UCSD-AML1 (cell line): ENCODE data around the gene SNX33.
"Not testable (repeated sequence)": the region's sequence is repeated elsewhere in the genome, so short reads cannot be mapped to it uniquely, and the experiment has no call there.

Experiments used
- DNase-seq: peaks from one replicate; lab custom pipeline; 2025; ENCODE audit not compliant: unreplicated experiment; lab: John Stamatoyannopoulos, UW

The SNX33 gene

GRCh38 chr15:75647370-75648155 lies at the start of gene SNX33:
Gene SNX33, plus strand, starts transcription at chr15:75647912. Its CDS starts 1,191 bp downstream, at chr15:75649103.
- peak; percentile 82 for DNase-seq

- no peak for DNase-seq
Measured at GRCh38 chr15:75598361-75598760, 49.4 kb upstream of the SNX33 start.

- DNase-seq, result no peak
Measured at GRCh38 chr15:75599401-75599800, 48.3 kb upstream of the SNX33 start.

GRCh38 chr15:75606026-75606425 lies 41.7 kb upstream of the SNX33 start:
- no peak for DNase-seq

- DNase-seq, result peak; percentile 56
Measured at GRCh38 chr15:75606711-75607699, 40.7 kb upstream of the SNX33 start.

GRCh38 chr15:75616766-75617165 lies 30.9 kb upstream of the SNX33 start:
- DNase-seq, result no peak

GRCh38 chr15:75620058-75620820 lies 27.5 kb upstream of the SNX33 start:
- peak; percentile 36 for DNase-seq

GRCh38 chr15:75620841-75621391 lies 26.8 kb upstream of the SNX33 start:
- peak; percentile 51 for DNase-seq

GRCh38 chr15:75622505-75622904 lies 25.2 kb upstream of the SNX33 start:
- no peak for DNase-seq

- DNase-seq, result peak; percentile 97
Measured at GRCh38 chr15:75625542-75626347, 22.0 kb upstream of the SNX33 start, which contains the start of gene SNUPN. Gene SNUPN, minus strand, starts transcription at chr15:75625725. Its CDS starts 4,674 bp downstream, at chr15:75621051.

- DNase-seq, result no peak
Measured at GRCh38 chr15:75631935-75632334, 15.8 kb upstream of the SNX33 start.

- not testable (repeated sequence) for DNase-seq
Measured at GRCh38 chr15:75633922-75634321, 13.8 kb upstream of the SNX33 start.

- no peak for DNase-seq
Measured at GRCh38 chr15:75636026-75636425, 11.7 kb upstream of the SNX33 start.

- DNase-seq, result no peak
Measured at GRCh38 chr15:75637245-75638009, 10.3 kb upstream of the SNX33 start.

GRCh38 chr15:75639191-75639708 lies 8.5 kb upstream of the SNX33 start:
- DNase-seq, result no peak

- DNase-seq, result peak; percentile 95
Measured at GRCh38 chr15:75639709-75640482, 7.8 kb upstream of the SNX33 start, which contains the start of gene IMP3. Gene IMP3, minus strand, starts transcription at chr15:75640224. Its CDS starts 56 bp downstream, at chr15:75640168.

- peak; percentile 50 for DNase-seq
Measured at GRCh38 chr15:75640483-75641178, 7.1 kb upstream of the SNX33 start.
